Dermis microvascular lymphatic vessel endothelial cell (primary cell): ENCODE measurements around the gene VAV3. TPM values are rescaled to one million over a fixed set of nuclear protein-coding genes. Genes with fewer than 3 reads are reported as not detected.
"Not testable (repeated sequence)": the region's sequence is repeated elsewhere in the genome, so short reads cannot be mapped to it uniquely, and the experiment has no call there.

ENCODE experiments used
- DNase-seq, 2 donors: peaks; one replicate each; pipeline versions ENCODE4 v3.0.0 to v3.0.0-alpha.2; 2010; ENCODE audit warnings: low read depth in 2 of 2
- total RNA-seq: library from RNA; depleted of rRNA; stranded (reverse); fragments of >200 nt; gene quantifications from 2 replicates; pipeline ENCODE4 v1.2.1, GENCODE V29; 2014

Gene VAV3
- 36.1 and 51.6 TPM in 2 replicates for total RNA-seq

- peak; percentile 79 to 88 for DNase-seq
These were observed at the start of gene VAV3 for GRCh38 chr1:107965110-107965991. TSS of gene VAV3 (minus strand) at chr1:107965180. CDS start at chr1:107964869, 311 bp downstream.

GRCh38 chr1:108012553-108012952, 47.6 kb upstream of the VAV3 start:
- no peak for DNase-seq

- no peak for DNase-seq
These were observed 46.3 kb upstream of the VAV3 start for GRCh38 chr1:108011295-108011694.

GRCh38 chr1:108010581-108010980, 45.6 kb upstream of the VAV3 start:
- no peak for DNase-seq

GRCh38 chr1:108009603-108010195, 44.7 kb upstream of the VAV3 start:
- DNase-seq = no peak

- DNase-seq = no peak
These were observed 42.6 kb upstream of the VAV3 start for GRCh38 chr1:108007531-108007930.

- no peak for DNase-seq
These were observed 42.1 kb upstream of the VAV3 start for GRCh38 chr1:108007070-108007469.

- DNase-seq = not testable (repeated sequence)
These were observed 39.9 kb upstream of the VAV3 start for GRCh38 chr1:108004919-108005318.

GRCh38 chr1:108000620-108001111, 35.7 kb upstream of the VAV3 start:
- DNase-seq = peak; percentile 90 to 97

- no peak for DNase-seq
These were observed 35.2 kb upstream of the VAV3 start for GRCh38 chr1:108000184-108000583.

GRCh38 chr1:107997866-107998265, 32.9 kb upstream of the VAV3 start:
- no peak for DNase-seq

GRCh38 chr1:107993920-107994319, 28.9 kb upstream of the VAV3 start:
- peak; percentile 50 to 60 for DNase-seq

GRCh38 chr1:107992347-107992746, 27.4 kb upstream of the VAV3 start:
- no peak for DNase-seq

GRCh38 chr1:107991371-107992066, 26.5 kb upstream of the VAV3 start:
- DNase-seq = no peak

- peak in 1 of 2 donors; percentile 8 for DNase-seq
These were observed 25.6 kb upstream of the VAV3 start for GRCh38 chr1:107990606-107991005.

GRCh38 chr1:107981277-107981676, 16.3 kb upstream of the VAV3 start:
- no peak for DNase-seq

- no peak for DNase-seq
These were observed 14.9 kb upstream of the VAV3 start for GRCh38 chr1:107979926-107980325.

- DNase-seq = no peak
These were observed 14.1 kb upstream of the VAV3 start for GRCh38 chr1:107979088-107979487.

GRCh38 chr1:107976836-107977235, 11.9 kb upstream of the VAV3 start:
- no peak for DNase-seq

- no peak for DNase-seq
These were observed 11.5 kb upstream of the VAV3 start for GRCh38 chr1:107976431-107976830.

- DNase-seq = no peak
These were observed 10.9 kb upstream of the VAV3 start for GRCh38 chr1:107975851-107976250.

- DNase-seq = no peak
These were observed 9.1 kb upstream of the VAV3 start for GRCh38 chr1:107974090-107974489.
